ENCODE measurements around the gene PRRC2A. TPM values are rescaled to one million over a fixed set of nuclear protein-coding genes. Genes with fewer than 3 reads are reported as not detected.
"Not testable (repeated sequence)": the region's sequence is repeated elsewhere in the genome, so short reads cannot be mapped to it uniquely, and the experiment has no call there.

Gene PRRC2A
- total RNA-seq, 3 donors from 2014 or later (not counting 1 experiment from before 2014, with no cell fraction given), result 264 to 294 (median 294) TPM

DNA sequence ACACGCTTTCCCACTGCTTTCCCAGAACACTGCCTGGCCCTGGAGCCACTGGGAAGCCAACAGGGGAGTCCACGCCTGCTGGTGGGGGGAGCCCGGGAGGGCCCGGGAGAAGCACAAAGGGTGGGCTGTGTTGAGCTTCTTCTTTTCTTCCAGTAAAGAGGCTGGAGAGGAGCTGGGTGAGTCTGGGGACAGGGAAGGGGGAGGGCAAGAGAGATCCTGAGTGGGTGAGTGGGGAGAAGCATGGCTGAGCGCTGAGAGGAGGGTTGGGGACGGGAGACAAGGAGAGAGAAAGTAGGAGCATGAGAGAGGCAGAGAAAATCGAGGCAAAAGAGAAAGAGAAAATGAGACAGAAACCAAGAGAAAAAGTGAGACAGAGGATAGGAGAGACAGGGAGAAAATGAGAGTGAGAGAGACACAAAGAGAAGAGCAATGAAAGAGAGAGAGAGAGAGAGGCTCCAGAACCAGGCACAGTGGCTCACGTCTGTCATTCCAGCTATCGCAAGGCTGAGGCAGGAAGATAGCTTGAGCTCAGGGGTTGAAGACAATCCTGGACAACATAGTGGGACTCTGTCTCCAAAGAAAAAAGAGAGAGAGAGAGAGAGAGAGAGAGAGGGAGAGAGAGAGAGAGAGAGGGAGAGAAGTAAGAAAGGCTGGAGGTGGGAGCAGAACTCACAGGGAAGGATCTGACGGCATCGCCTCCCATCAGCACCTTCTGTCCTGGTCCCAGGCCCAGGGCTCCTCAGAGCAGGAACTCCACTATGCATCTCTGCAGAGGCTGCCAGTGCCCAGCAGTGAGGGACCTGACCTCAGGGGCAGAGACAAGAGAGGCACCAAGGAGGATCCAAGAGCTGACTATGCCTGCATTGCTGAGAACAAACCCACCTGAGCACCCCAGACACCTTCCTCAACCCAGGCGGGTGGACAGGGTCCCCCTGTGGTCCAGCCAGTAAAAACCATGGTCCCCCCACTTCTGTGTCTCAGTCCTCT, 32.4 kb upstream of the PRRC2A start:
- Histone ChIP-seq H3K27me3 (ENCODE audit: control insufficient read depth, insufficient read depth, low read length) (no peaks in the 10 kb centered on the region), H3K9me3 (ENCODE audit: control insufficient read depth, insufficient read depth, low read length) (no peaks in the 10 kb centered on the region), H3K4me1 (ENCODE audit: control insufficient read depth, insufficient read depth, low read length) (peaks cover 95% of the 10 kb centered on the region), H3K27ac (ENCODE audit: low read length) (peak overlapping the region; percentile 77), H3K36me3 (ENCODE audit: control insufficient read depth, insufficient read depth, low read length) (peaks cover 3% of the 10 kb centered on the region), H3K4me3 (ENCODE audit: low read length) (peak overlapping the region; percentile 15)
- intact Hi-C loops (cut with micrococcal nuclease), result no loop called here
- TF ChIP-seq, protein P1, sequence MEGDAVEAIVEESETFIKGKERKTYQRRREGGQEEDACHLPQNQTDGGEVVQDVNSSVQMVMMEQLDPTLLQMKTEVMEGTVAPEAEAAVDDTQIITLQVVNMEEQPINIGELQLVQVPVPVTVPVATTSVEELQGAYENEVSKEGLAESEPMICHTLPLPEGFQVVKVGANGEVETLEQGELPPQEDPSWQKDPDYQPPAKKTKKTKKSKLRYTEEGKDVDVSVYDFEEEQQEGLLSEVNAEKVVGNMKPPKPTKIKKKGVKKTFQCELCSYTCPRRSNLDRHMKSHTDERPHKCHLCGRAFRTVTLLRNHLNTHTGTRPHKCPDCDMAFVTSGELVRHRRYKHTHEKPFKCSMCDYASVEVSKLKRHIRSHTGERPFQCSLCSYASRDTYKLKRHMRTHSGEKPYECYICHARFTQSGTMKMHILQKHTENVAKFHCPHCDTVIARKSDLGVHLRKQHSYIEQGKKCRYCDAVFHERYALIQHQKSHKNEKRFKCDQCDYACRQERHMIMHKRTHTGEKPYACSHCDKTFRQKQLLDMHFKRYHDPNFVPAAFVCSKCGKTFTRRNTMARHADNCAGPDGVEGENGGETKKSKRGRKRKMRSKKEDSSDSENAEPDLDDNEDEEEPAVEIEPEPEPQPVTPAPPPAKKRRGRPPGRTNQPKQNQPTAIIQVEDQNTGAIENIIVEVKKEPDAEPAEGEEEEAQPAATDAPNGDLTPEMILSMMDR (IDR thresholded peaks at IDR 0.05), result no peak
- Mint-ChIP-seq H3K27ac (peak overlapping the region; percentile 79 to 87), H3K4me3 (peak overlapping the region; percentile 74), H3K9me3 (no peaks in the 10 kb centered on the region), H3K36me3 (no peaks in the 10 kb centered on the region), H3K4me1 (peaks cover 57 to 70% of the 10 kb centered on the region in 2 donors), H3K27me3 (ENCODE audit: low read depth in 2 of 2) (no peaks in the 10 kb centered on the region)
- DNase-seq (no peak), ATAC-seq (no peak)
- WGBS (ENCODE audit: insufficient coverage), result 31% methylated on average over 11 of the region's 12 CpGs

DNA sequence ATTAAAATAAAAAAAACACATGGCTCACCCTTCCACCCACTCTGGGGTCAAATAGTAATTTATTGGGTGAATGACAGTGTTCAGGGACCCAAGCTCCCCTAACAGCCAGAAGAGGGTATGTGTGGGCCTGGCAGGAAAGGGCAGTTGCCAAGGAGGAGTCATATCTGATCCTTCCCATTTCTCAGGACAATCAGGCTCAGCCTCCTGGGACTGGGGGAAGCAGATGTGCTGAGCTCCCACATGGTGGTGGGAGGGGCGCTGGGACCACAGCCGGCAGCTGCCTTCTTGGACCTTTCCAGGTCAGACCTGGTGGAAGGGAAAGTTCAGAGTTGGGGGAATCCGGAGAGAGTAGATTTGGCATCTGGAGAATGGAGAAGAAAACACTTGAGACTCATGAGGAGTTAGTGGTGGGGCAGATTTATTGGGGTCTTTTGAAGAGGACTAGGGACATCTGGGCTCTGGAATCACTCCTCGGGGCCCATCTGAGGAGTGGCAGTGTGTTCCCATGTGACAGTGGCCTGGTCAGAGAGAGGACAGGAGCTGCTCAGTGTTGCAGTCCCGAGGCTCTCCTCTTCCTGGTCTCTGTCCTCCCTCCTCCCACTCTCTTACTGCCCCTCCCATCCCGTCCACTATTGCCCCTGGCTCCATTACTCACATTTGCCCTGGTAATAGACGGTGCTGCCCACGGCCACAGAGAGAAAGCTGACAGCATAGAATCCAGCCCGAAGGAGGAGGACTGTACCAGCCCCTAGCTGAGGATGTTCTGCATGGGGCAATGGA, 31.5 kb upstream of the PRRC2A start:
- ATAC-seq (no peak), DNase-seq (no peak)
- Histone ChIP-seq H3K27me3 (ENCODE audit: control insufficient read depth, insufficient read depth, low read length) (no peaks in the 10 kb centered on the region), H3K9me3 (ENCODE audit: control insufficient read depth, insufficient read depth, low read length) (no peaks in the 10 kb centered on the region), H3K27ac (ENCODE audit: low read length) (peak overlapping the region; percentile 77), H3K36me3 (ENCODE audit: control insufficient read depth, insufficient read depth, low read length) (peaks cover 3% of the 10 kb centered on the region), H3K4me3 (ENCODE audit: low read length) (no peak overlapping the region), H3K4me1 (ENCODE audit: control insufficient read depth, insufficient read depth, low read length) (peaks cover 95% of the 10 kb centered on the region)
- no peaks in the 10 kb centered on the region for H3K36me3 Mint-ChIP-seq
- peaks cover 56 to 77% of the 10 kb centered on the region in 2 donors for H3K4me1 Mint-ChIP-seq
- TF ChIP-seq, protein P1 (IDR thresholded peaks at IDR 0.05), result no peak
- H3K27ac Mint-ChIP-seq, result peak overlapping the region; percentile 56 to 87
- H3K4me3 Mint-ChIP-seq, result peak overlapping the region; percentile 21
- no peaks in the 10 kb centered on the region for H3K9me3 Mint-ChIP-seq
- WGBS (ENCODE audit: insufficient coverage), result 78% methylated on average over 9 of the region's 9 CpGs
- no peaks in the 10 kb centered on the region for H3K27me3 Mint-ChIP-seq (ENCODE audit: low read depth in 2 of 2)
- intact Hi-C loops (cut with micrococcal nuclease), result no loop called here

DNA sequence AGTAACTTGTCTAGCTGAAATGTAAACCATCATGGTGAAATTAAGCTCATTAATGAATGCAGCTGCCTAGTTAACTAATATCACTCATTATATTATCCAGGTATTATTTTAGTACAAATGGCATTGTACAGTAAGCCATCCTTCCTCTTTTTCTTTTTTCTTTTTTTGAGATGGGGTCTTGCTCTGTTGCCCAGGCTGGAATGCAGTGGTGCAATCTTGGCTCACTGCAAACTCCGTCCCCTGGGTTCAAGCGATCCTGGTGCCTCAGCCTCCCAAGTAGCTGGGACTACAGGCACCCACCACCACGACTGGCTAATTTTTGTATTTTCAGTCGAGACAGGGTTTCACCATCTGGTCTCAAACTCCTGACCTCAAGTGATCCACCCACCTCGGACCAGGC, 29.8 kb upstream of the PRRC2A start:
- peak overlapping the region; percentile 84 for H3K4me3 Mint-ChIP-seq
- peak overlapping the region in 1 of 2 donors; percentile 85 for H3K27ac Mint-ChIP-seq
- H3K4me1 Mint-ChIP-seq, result peaks cover 51 to 72% of the 10 kb centered on the region in 2 donors
- H3K9me3 ChIP-seq (ENCODE audit: control insufficient read depth, insufficient read depth, low read length); H3K27me3 Mint-ChIP-seq (ENCODE audit: low read depth in 2 of 2); ATAC-seq; intact Hi-C loops (cut with micrococcal nuclease); H3K9me3 Mint-ChIP-seq; DNase-seq; H3K36me3 Mint-ChIP-seq; H3K27me3 ChIP-seq (ENCODE audit: control insufficient read depth, insufficient read depth, low read length); H3K27ac ChIP-seq (ENCODE audit: low read length); H3K4me3 ChIP-seq (ENCODE audit: low read length); H3K36me3 ChIP-seq (ENCODE audit: control insufficient read depth, insufficient read depth, low read length): not testable (repeated sequence)
- H3K4me1 ChIP-seq (ENCODE audit: control insufficient read depth, insufficient read depth, low read length), result peaks cover 89% of the 10 kb centered on the region
- WGBS (ENCODE audit: insufficient coverage), result 81% methylated on average over 5 of the region's 5 CpGs

DNA sequence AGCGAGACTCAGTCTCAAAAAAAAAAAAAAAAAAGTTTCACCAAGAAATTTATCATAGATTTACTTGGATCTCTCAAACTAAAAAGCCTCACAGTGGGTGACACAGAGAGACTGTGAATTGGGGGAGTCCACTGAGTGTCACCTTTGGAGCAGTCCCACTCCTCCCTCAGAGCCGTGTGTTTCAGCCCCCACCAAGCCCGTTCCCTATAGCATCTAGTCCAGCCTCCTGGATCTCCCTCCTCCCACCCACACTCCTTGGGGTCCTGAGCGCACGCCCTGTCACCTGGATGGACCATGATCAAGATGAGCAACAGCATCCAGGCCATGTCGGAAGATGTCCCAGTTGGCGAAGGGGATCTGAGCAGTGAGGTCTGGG, 28.1 kb upstream of the PRRC2A start:
- no peaks in the 10 kb centered on the region for H3K36me3 Mint-ChIP-seq
- ATAC-seq (peak; percentile 27 to 52 (median 48)), DNase-seq (peak in 1 of 2 donors; percentile 31)
- TF ChIP-seq, protein P1 (IDR thresholded peaks at IDR 0.05), result no peak
- H3K27ac Mint-ChIP-seq, result peak overlapping the region; percentile 85 to 93
- intact Hi-C loops (cut with micrococcal nuclease), result no loop called here
- H3K4me1 Mint-ChIP-seq, result peaks cover 41 to 69% of the 10 kb centered on the region in 2 donors
- H3K27me3 ChIP-seq (ENCODE audit: control insufficient read depth, insufficient read depth, low read length), result no peaks in the 10 kb centered on the region
- peaks cover 3% of the 10 kb centered on the region for H3K36me3 ChIP-seq (ENCODE audit: control insufficient read depth, insufficient read depth, low read length)
- no peaks in the 10 kb centered on the region for H3K9me3 ChIP-seq (ENCODE audit: control insufficient read depth, insufficient read depth, low read length)
- peak overlapping the region; percentile 49 for H3K4me3 ChIP-seq (ENCODE audit: low read length)
- WGBS (ENCODE audit: insufficient coverage), result 51% methylated on average over 6 of the region's 7 CpGs
- H3K27ac ChIP-seq (ENCODE audit: low read length), result peak overlapping the region; percentile 82
- no peaks in the 10 kb centered on the region for H3K9me3 Mint-ChIP-seq
- H3K27me3 Mint-ChIP-seq (ENCODE audit: low read depth in 2 of 2), result no peaks in the 10 kb centered on the region
- H3K4me3 Mint-ChIP-seq, result peak overlapping the region; percentile 84
- H3K4me1 ChIP-seq (ENCODE audit: control insufficient read depth, insufficient read depth, low read length), result peaks cover 88% of the 10 kb centered on the region

Data from natural killer cell (primary cell).